D721Med (cell line): Measurements from ENCODE around the gene YY1AP1.
"Not testable (repeated sequence)": the region's sequence is repeated elsewhere in the genome, so short reads cannot be mapped to it uniquely, and the experiment has no call there.

Experiments used
- DNase-seq: peaks from one replicate; pipeline ENCODE4 v3.0.0; 2011; ENCODE audit warnings: low spot score; ENCODE audit not compliant: insufficient read length
- FAIRE-seq: peaks from 2 replicates; lab custom pipeline; 2011; peaks lifted over from hg19 to GRCh38; lab: Jason Lieb, UNC
- CTCF ChIP-seq: IDR thresholded peaks from 2 replicates; pipeline ENCODE4 v1.5.1; 2012; ENCODE audit warnings: mild to moderate bottlenecking, control low read depth; ENCODE audit not compliant: insufficient read depth; ENCODE audit errors: missing control alignments

YY1AP1 gene

GRCh38 chr1:155649676-155650075 is 38.9 kb downstream of the YY1AP1 start:
- DNase-seq (no peak), FAIRE-seq (no peak)
- no peak for TF ChIP-seq CTCF

DNA sequence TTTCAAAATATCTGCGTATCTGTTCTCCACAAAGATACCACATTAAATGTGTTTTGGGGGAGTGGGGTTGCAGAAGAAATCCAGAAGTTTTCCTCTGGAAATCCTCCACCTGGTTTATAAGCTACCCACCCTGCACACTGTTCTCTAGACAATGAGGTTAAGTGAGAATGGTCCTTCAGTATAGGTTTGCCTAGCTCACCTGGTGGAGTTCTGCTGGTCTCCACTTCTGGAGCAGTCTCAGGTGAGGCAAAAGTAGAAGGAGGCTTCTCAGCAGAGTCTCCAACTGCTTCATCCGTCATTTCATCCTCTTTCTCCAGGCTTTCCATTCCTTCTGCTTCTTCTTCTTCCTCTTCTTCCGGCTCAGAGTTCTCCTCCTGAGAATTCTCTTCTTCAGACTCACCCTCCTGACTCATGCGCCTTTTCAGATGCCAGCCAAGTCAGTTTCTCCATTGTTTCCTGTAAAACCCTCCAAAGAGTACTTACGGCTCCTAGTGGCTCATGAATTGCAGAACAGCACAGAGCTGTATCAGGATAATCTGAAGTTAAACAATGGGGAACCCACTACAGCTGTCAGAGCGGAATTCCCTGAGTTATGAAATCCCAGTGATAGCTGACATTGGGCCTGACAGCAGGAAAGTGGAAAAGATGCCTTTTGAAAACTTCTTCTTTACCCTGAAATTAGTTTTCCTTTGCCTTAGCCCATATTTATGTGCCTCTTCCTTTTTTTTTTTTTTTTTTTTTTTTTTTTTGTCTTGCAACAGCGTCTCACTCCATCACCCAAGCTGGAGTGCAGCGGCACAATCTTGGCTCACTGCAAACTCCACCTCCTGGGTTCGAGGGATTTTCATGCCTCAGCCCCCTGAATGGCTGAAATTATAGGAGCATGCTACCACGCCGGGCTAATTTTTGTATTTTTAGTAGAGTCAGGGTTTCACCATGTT is 40.1 kb downstream of the YY1AP1 start:
- DNase-seq, result no peak
- peak; percentile 52 for TF ChIP-seq CTCF
- FAIRE-seq, result no peak

DNA sequence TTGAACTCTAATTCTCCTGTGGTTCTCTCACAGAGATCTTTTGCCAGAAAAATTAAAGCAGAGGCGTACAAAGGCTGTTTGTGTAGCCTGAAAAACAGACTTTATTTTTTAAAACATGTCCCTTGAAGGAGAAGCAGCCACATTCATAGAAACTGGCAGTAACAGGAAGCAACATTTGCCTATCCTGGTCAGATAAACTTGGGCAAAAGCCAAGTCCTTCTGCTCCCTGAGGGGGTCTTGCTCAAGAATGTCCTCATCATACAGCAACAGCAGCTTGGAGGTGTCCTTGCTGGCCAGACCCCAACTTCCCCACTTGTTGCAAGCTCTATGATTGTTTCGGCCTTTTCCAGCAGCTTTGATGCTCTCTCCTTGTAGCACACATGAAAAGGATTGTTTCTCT is 42.3 kb downstream of the YY1AP1 start:
- TF ChIP-seq CTCF, result no peak
- FAIRE-seq (no peak), DNase-seq (no peak)

DNA sequence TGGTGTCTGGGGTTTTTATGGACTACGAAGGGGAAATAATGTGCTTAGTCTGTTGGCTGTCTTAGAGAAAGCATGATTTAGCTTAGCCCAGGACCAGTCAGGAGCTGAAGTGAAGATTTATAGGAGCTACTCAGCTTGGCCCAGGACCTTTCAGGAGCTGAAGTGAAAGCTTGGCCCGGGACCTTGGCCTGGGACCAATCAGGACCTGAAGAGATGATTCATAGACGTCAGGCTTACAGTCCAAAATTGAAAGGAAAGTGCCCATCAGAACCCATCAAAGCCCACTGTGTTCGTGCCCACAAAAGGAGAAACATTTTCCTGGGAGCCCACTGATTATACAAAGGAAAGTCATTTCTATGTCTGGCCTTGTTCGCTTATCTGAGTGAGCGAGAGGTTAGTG is 42.9 kb downstream of the YY1AP1 start:
- TF ChIP-seq CTCF, result no peak
- FAIRE-seq (no peak), DNase-seq (no peak)

GRCh38 chr1:155645034-155645598 is 43.5 kb downstream of the YY1AP1 start:
- DNase-seq (no peak), FAIRE-seq (no peak)

DNA sequence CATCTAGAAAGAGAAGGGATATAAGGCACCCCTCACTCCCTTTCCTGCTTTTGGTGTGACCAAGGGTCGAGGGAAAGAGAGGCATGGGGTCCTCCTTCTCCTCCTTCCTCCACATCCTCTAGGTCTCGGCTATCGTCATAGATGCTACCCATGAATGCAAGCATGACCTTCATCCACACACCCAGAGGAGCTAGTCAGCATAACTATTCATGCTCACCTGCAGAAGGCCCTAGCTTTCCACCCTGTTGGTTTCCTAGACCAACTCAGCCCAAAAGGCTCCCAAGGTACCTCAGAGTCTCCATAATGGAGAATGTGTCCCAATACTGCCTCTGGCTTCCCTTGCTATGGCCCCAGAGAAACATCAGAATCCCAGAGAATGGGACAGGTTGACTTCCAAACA is 45.3 kb downstream of the YY1AP1 start:
- TF ChIP-seq CTCF, result no peak
- DNase-seq (no peak), FAIRE-seq (no peak)

More at GRCh38 chr1:155645034-155645598, 43.5 kb downstream of the YY1AP1 start:
- no peak for TF ChIP-seq CTCF

DNA sequence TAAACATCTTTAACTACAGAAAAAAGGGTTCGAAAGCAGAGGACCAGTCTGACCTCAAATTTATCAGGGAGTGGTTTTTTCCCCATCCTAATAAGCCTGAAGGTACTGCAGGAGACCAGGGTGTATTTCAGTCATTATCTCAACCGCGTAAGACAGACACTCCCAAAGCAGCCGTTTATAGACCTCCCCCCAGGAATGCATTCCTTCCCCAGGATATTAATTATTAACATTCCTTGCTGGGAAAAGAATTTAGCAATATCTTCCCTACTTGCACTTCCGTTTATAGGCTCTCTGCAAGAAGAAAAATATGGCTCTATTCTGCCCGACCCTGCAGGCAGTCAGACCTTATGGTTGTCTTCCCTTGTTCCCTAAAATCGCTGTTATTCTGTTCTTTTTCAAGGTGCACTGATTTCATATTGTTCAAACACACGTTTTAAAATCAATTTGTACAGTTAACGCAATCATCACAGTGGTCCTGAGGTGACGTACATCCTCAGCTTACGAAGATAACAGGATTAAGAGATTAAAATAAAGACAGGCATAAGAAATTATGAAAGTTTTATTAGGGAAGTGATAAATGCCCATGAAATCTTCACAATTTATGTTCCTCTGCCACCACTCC is 45.9 kb downstream of the YY1AP1 start:
- DNase-seq, FAIRE-seq: not testable (repeated sequence)
